Uterus (tissue), 4 donors: ENCODE measurements around the gene ZNF474. TPM values are rescaled to one million over a fixed set of nuclear protein-coding genes. Genes with fewer than 3 reads are reported as not detected.
A peak's percentile ranks its signal among the peaks of the same experiment; 100 is the strongest.

Experiments
- DNase-seq, 2 donors: peaks; one replicate each; pipeline ENCODE4 v3.0.0-alpha.2; 2019 to 2020
- H3K27ac ChIP-seq, 2 donors: fragments of 200-600 bp; sonication (generic); 1 replicate in 1 of 2; 2 replicates in 1 of 2; pipeline ENCODE4 v1.5.1; 2016 to 2018
- H3K27me3 ChIP-seq, 2 donors: fragments of 200-600 bp; sonication (generic); one replicate each; pipeline ENCODE4 v1.5.1; 2018 to 2019; ENCODE audit warnings: control low read depth in 1 of 2
- H3K36me3 ChIP-seq, 2 donors: fragments of 200-600 bp; sonication (generic); one replicate each; pipeline ENCODE4 v1.5.1; 2019; ENCODE audit warnings: control low read depth in 1 of 2
- H3K4me1 ChIP-seq, 2 donors: fragments of 200-600 bp; sonication (generic); one replicate each; pipeline ENCODE4 v1.5.1; 2018 to 2019; ENCODE audit warnings: control low read depth in 1 of 2
- H3K4me3 ChIP-seq, 2 donors: fragments of 200-600 bp; sonication (generic); 1 replicate in 1 of 2; 2 replicates in 1 of 2; pipeline ENCODE4 v1.5.1; 2018 to 2019; ENCODE audit warnings: mild to moderate bottlenecking in 1 of 2
- H3K9me3 ChIP-seq, 2 donors: fragments of 200-600 bp; sonication (generic); one replicate each; pipeline ENCODE4 v1.5.1; 2019; ENCODE audit warnings: control low read depth in 1 of 2
- POLR2A ChIP-seq, 2 donors: fragments of 450-650 bp; IDR thresholded peaks; one replicate each; pipeline ENCODE4 v1.6.1; 2016; ENCODE audit warnings: antibody characterized with exemption in 2 of 2, mild to moderate bottlenecking in 1 of 2, moderate library complexity in 1 of 2
- intact Hi-C: fragments of 100-400 bp; cut with DNase I; formaldehyde crosslinking; loops from one replicate; pipeline ENCODE4 v1.15.1; 2023; ENCODE audit warnings: low total_unique reads
- total RNA-seq, 4 donors: library from RNA; depleted of rRNA in 3 of 4; stranded (reverse); fragments of >200 nt in 3 of 4; gene quantifications; one replicate each; pipeline versions ENCODE4 v1.1.0 to v1.2.4, GENCODE V29; 2014 to 2023
- TF ChIP-seq, protein P1 (sequence below), 4 experiments: fragments of 200-600 bp in 2 of 4; fragments of 450-650 bp in 2 of 4; sonication (generic) in 2 of 4; IDR thresholded peaks; one replicate each; pipeline ENCODE4 v1.5.1; 2016 to 2019; ENCODE audit warnings: antibody characterized with exemption in 4 of 4, mild to moderate bottlenecking in 2 of 4, moderate library complexity in 1 of 4
- donor health status: DM: yes; HTN: yes; CAD: no.

Gene ZNF474
- total RNA-seq, 4 donors from 2014 or later: 0.37 to 1.1 TPM; not detected in 2

DNA sequence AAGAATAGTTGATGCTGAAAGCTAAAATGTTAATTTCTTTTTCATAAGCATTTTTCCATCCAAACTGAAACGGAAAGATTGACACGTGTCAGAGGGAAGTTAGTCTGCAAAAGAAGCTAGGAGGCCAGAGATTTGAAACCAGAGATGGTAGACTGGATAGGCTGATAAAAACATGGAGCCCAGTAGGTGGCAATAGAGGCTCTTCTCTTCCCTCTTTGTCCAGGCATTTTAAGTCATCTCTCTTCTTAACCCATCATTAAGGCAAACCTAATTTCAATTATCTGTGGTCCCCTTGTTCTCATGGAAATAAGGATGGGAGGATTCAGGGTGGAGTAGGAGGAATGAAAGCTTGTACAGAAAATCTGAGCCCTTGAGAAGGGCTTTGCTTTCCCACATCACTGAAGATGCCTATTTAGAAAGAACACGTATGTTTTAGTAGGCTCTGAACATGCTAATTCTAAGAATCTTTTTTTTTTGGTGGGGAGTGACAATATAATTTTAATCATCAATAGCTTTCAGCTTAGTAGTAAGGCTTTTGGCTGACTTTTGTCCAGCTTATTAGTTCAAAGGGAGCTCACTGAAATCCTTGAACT is 66.6 kb downstream of the ZNF474 start:
- H3K36me3 ChIP-seq: no peaks in the 10 kb centered on the region
- no peaks in the 10 kb centered on the region for H3K27me3 ChIP-seq
- TF ChIP-seq, protein P1, sequence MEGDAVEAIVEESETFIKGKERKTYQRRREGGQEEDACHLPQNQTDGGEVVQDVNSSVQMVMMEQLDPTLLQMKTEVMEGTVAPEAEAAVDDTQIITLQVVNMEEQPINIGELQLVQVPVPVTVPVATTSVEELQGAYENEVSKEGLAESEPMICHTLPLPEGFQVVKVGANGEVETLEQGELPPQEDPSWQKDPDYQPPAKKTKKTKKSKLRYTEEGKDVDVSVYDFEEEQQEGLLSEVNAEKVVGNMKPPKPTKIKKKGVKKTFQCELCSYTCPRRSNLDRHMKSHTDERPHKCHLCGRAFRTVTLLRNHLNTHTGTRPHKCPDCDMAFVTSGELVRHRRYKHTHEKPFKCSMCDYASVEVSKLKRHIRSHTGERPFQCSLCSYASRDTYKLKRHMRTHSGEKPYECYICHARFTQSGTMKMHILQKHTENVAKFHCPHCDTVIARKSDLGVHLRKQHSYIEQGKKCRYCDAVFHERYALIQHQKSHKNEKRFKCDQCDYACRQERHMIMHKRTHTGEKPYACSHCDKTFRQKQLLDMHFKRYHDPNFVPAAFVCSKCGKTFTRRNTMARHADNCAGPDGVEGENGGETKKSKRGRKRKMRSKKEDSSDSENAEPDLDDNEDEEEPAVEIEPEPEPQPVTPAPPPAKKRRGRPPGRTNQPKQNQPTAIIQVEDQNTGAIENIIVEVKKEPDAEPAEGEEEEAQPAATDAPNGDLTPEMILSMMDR (IDR thresholded peaks at IDR 0.05): peak; percentile 65 to 72 (median 70)
- TF ChIP-seq POLR2A (IDR thresholded peaks at IDR 0.05): no peak
- no peaks in the 10 kb centered on the region for H3K9me3 ChIP-seq
- no peaks in the 10 kb centered on the region for H3K4me1 ChIP-seq
- H3K4me3 ChIP-seq: no peak overlapping the region
- DNase-seq: peak; percentile 25 to 47
- intact Hi-C loops: loop anchor here (5.0 kb wide), 1 partner anchor 221 kb away; no protein-coding TSS in a partner anchor
- no peak overlapping the region for H3K27ac ChIP-seq

GRCh38 chr5:122199146-122199545 is 69.8 kb downstream of the ZNF474 start:
- H3K9me3 ChIP-seq: no peaks in the 10 kb centered on the region
- no peak overlapping the region for H3K4me3 ChIP-seq
- no peaks in the 10 kb centered on the region for H3K36me3 ChIP-seq
- no peak for DNase-seq
- no peaks in the 10 kb centered on the region for H3K27me3 ChIP-seq
- intact Hi-C loops: loop anchor here (5.0 kb wide), 1 partner anchor 218 kb away; no protein-coding TSS in a partner anchor
- no peaks in the 10 kb centered on the region for H3K4me1 ChIP-seq
- TF ChIP-seq POLR2A (IDR thresholded peaks at IDR 0.05): no peak
- TF ChIP-seq, protein P1 (IDR thresholded peaks at IDR 0.05): no peak
- no peak overlapping the region for H3K27ac ChIP-seq

DNA sequence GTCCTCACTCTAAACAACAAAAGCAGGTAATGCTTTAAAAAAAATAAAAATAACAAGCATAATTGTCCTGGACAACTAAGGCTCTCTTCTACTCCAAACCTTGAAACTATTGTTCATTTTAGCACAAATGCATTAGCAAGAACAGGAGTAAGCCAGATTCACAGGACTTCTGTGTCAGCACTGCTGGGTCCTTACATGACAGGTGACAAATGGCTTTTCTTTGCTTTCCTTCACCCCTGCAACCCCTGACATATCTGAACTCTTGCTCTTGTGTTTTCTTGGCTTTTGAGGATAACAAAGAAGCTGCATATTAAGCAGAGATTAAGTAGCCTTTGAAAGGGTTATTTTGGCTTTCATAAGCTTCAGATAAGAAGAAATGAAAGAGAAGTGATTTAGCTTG is 71.1 kb downstream of the ZNF474 start:
- H3K27ac ChIP-seq: no peak overlapping the region
- no peaks in the 10 kb centered on the region for H3K9me3 ChIP-seq
- no peak for TF ChIP-seq POLR2A (IDR thresholded peaks at IDR 0.05)
- TF ChIP-seq, protein P1 (IDR thresholded peaks at IDR 0.05): no peak
- H3K27me3 ChIP-seq: no peaks in the 10 kb centered on the region
- no peaks in the 10 kb centered on the region for H3K36me3 ChIP-seq
- intact Hi-C loops: no loop called here
- H3K4me1 ChIP-seq: no peaks in the 10 kb centered on the region
- H3K4me3 ChIP-seq: no peak overlapping the region
- DNase-seq: no peak

DNA sequence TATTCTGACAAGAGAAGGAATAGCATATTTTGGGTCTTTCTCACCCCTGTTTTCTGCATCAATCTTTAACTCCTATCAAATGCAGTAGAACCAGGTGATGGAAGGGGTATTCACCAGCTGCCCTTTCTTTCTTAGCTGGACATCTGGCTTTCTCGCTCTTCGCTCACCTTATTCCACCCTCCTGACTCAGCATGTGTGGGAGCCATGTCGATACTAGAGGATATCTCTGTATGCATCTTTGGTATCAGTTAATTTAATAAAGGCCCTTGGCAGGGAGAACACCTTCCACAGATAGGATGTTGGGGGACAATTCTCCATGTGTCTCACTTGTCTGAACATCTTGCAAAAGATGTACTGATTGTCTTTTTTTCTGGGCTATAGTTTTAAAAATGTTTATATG is 71.5 kb downstream of the ZNF474 start:
- Histone ChIP-seq H3K9me3 (no peaks in the 10 kb centered on the region), H3K27ac (no peak overlapping the region), H3K27me3 (no peaks in the 10 kb centered on the region), H3K4me3 (no peak overlapping the region), H3K36me3 (no peaks in the 10 kb centered on the region), H3K4me1 (no peaks in the 10 kb centered on the region)
- intact Hi-C loops: no loop called here
- no peak for DNase-seq
- TF ChIP-seq, protein P1 (IDR thresholded peaks at IDR 0.05): no peak
- TF ChIP-seq POLR2A (IDR thresholded peaks at IDR 0.05): no peak

DNA sequence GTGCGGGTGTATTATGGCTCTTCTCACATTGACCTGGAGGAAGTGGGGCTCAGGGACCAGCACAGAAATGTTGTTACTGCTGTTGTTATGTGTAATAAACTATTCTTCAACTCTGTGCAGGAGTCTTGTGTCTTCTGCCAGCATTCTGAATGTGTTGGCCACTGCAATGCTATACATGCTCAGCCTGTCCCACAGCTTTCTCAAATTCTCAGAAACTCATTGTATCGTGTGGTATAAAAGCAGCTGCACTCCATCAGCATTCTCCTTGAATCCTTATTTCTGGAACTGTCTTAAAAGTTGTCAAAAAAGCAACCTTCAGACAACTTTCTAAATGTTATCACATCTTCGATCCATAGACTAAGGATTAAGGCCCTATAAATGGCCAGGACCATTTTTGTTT is 72.0 kb downstream of the ZNF474 start:
- intact Hi-C loops: no loop called here
- Histone ChIP-seq H3K4me3 (no peak overlapping the region), H3K27me3 (no peaks in the 10 kb centered on the region), H3K27ac (no peak overlapping the region), H3K4me1 (no peaks in the 10 kb centered on the region), H3K36me3 (no peaks in the 10 kb centered on the region), H3K9me3 (no peaks in the 10 kb centered on the region)
- no peak for DNase-seq
- TF ChIP-seq, protein P1 (IDR thresholded peaks at IDR 0.05): no peak
- no peak for TF ChIP-seq POLR2A (IDR thresholded peaks at IDR 0.05)
